Islet of Langerhans (tissue), 1 donor: ENCODE results near the gene MEN1.

Source experiments
- FAIRE-seq: peaks from one replicate; lab custom pipeline; 2011; peaks lifted over from hg19 to GRCh38; lab: Jason Lieb, UNC

Gene MEN1

DNA sequence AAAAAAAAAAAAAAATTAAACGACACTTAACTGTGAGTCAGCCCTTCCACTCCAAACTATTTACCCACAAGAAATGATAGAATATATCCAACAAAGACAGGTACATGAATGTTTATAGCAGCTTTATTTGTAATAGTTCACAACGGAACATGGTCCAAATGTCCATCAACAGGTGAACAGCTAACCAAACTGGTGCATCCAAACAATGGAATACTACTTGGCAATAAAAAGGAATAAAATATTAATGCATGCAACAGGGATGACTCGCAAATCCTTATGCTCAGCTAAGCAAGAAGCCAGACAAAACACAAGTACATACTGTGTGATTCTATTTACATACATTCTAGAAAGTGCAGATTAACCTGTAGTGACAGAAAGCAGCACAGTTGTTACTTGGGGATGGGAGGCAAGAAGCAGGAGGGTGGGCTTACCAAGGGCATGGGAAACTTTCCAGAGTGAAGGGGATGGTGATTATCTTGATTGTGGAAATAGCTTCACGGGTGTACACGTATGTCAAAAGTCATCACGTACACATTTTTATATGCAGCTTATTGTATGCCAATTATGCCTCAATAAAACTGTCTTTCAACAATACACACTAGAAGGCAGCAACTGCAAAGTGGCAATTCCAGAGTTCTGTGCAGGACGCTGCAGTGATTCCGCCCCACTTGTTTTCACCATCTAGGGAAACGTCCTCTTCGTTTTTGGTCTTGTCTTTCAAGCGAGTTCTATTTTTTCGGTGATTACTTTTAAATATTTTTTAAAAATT lies 25.4 kb downstream of the MEN1 start:
- FAIRE-seq, result no peak

DNA sequence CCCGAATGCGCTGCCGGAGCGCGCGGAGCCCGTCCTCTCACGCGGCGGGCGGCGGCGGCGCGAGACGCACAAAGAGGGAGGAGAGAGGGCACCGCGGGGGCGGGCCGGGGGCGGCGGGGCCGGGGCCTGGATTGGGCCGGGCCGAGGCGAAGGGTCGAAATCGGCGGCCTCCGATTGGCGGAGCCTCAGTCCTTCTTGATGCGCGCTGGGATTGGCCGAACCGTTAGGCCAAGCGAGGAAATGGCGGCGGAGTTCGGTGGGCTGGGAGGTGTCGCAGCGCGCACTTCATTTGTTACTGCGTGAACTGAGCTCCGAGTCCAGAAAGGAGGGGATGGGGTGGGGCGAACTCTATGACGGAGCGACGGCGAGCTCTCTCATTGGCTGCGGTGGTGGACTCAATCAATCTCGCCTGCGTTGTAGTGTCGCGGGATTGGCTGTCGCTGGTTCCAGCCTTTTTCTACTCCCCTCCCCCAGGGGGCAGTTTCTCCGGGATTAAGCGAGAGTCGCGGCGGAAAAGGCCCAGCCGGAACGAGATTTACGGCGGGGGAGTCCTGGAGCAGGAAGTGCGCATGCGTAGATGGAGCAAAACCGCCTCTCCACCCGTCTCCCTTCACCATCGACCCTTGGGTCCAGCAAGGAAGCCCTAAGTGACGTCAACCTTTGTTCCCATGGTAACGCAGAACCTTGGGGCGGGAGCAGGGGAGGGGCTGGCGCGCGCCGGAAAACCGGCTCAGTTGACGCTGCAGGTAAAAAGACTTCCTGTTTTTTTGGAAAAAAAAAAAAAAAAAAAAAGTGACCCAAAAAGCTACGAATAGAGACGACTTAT lies 31.7 kb downstream of the MEN1 start, which contains the start of gene SF1:
TSS of gene SF1 (minus strand) at position 70 of the 826 bp plus-strand sequence. CDS start 150 bp downstream, outside the sequence.
- FAIRE-seq, result peak; percentile 92

DNA sequence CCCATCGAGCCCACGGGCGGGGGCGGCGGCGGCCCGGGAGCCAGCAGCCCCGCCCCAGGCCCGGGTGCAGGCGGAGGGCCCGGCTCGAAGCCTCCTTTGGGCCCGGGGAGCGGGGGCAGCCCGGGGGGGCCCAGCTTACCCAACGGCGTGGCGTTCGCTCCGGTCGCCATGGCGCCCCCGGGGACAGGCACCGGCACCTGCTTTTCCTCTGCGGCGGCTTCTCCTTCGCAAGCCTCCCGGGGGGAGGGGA lies 32.2 kb downstream of the MEN1 start:
- FAIRE-seq, result no peak

DNA sequence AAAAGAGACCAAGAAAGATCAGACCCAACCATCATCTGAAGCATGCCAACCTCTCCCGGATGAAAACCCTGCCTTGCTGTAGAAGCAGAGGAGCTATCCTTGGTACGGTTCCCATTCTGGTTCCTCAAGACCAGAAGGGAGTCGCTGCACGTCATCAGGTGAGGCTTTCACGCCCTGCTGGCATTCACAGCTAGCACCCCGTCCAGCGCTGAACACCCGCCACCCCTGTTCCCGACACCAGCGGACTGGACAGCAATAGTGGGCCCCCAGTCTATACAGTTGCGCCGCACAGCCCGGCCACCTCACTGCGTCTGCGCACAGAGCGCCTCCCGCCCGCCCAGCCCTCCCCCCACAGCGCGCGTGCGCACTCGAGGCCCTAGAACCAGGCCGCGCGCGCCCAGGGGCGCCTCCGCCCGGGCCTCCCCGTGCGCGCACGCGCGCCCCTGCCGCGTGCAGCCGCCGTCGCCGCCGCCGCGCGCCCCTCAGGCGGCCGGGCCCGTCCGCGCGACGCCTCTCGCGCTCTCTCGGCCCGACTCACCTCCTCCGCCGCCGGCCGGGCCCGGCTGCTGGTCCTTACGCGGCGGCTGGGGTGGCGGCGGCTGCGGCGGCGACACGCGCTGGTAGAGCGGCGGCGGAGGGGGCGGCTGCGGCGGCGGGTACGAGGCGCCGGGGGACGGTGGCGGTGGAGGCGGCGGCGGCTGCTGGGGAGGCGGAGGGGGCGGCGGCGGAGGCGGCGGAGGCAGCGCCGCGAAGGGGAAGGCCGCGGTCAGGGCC lies 32.7 kb downstream of the MEN1 start:
- no peak for FAIRE-seq

DNA sequence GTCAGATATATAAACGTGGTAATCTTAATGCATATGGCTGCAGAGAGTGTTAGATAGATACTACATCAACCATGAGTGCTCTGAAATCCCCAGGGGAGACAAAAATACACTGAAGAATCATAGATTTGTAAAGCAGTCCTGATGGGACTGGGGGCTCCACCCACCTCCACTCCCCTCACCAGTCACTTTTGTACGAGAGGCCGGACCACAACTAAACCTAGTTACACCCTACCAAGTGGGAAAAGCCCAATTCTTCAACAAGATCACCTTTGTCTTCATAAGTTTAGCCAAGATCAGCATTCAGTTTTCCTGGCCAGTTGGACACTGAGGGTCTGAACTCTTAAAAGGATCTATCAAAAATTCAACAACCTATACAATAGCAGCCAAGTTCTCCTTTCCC lies 33.5 kb downstream of the MEN1 start:
- FAIRE-seq, result no peak

DNA sequence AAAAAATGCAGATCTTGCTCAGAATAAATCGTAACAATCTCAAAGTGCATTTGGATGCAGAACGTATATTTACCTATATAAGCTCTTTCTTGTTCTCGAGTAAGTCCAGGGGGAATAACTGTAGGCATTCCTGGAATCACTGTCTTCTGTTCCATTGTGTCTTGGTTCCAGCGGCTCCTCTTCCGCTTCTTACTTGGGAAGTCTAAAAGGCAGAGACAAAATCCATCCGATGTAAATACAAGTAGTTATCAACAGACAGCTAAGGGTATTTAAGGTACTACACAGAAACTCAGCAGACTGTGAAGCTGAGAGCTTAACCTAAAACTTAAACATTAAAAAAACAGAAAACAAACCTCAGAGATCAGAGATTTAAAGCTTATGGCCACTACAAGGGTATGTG lies 33.9 kb downstream of the MEN1 start:
- no peak for FAIRE-seq

DNA sequence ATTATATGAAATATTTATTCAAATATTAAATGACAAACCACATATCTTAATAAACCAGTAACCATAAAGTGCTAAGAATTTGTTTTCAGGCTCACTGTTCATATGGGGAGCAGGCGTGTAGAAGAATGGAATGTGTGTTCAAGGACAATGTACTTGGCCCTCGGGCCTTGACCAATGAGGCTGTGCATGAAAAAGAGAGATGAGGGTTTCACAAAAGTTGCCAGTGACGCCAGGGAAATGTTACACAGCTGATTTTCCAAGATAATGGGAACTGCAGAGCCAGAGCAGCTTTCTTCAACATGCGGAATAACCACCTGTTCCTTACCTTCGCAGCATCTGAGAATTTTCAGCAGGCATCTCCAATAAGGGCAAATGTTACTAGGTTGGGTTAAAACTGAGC lies 36.2 kb downstream of the MEN1 start:
- FAIRE-seq, result no peak

DNA sequence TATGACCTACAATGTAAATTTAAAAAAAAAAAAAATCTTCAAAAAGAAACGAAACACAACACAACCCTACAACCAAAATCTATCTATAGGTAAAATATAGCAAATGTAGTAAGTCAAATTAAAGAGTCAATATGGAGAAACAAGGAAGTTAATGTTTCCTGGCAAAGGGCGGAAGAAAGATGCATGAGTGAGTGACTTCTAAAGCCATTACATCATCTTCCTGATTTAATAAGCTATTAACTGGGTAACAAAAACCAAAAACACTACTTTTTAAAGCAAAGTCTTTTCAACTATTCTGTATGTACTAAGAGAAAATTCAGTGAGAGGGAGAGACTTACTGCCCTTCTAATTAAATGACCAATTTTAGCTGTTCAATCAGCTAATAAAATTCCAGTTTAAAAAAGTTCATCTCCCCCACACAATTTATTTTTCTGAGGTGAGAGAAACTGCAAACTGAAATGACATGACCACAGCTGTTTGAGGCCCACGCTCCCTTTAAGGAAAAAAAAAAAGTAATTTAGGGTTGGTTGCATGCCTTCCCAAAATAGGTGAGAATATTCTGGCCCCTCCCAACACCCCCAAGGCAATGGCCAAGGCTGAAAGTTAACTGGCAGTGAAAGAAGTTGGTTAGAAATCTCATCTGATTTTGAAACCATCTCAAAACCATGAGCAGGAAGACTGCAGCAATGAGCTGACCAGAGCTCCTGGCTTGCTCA lies 37.9 kb downstream of the MEN1 start:
- no peak for FAIRE-seq

DNA sequence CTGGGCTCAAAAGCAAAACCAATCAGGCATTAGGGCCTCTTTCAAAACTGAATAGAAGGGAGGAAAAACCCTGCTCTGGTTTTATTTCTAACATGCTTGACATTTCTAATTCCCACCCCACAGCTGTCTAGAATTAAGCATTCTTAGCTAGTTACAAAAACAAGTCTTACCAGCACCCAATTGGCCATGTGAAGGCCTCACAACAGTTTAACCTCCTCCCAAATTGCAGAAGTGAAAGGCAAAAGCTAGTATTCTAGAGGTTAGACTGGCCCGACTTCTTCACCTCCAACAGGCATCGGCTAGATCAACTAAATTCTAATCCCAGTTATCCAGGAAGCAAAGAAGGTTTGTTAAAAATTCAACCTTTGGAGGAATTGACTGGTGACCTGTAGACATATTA lies 38.5 kb downstream of the MEN1 start:
- FAIRE-seq, result no peak

DNA sequence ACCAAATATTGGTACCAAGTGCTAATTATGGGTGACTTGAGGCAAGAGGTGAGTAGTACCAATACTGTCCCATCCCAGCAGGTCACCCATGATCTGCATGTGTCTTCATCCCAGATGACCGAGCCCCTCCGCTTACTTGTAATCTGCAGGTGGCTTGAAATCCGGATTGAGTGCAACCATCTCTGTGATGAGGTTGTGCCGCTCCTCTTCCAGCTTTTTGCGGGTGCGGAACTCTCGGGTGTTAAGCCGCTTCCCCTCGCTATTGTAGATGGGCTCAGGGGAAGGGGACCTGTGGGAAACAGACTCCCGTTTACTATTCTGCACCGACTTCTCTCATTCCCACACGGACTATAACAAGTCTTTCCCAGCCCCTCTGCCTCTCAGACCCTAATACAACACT lies 40.2 kb downstream of the MEN1 start:
- FAIRE-seq, result no peak

DNA sequence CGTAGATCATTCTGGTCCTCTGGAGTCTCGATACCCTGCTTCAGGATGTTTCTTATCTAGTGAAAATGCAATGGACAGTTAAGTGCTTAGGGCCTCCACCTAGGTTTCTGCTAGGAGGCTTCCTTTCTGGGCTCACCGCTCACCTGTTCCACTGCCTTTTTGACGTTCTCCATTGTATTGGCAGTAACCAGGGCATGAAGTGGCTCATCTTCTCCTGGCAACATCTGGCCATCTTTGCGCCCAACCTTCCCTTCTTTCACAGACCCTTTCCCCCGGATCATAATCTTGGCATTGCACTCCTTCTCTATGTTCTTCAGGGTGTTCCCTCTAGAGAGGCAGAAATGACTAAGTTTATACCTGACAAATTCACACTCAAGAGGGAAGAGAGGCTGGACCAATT lies 41.1 kb downstream of the MEN1 start:
- FAIRE-seq, result no peak

DNA sequence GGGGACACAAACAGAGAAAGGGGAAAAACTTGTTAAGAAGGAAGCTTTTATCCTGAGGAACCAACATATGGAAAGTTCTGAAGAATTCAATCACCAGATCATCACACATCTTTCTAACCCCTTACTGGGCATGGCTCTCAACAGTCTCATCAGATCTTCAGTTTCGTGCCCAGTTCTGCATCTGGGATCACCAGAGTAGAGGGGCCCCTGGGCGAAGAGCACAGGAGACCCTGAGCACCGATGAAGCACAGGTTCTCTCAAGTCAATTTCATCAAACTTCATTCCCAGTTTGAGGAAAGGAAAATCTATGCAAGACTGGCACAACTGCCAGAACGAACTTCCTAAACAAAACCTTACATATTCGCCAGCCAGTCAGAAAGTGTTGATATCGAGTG lies 42.1 kb downstream of the MEN1 start:
- no peak for FAIRE-seq

DNA sequence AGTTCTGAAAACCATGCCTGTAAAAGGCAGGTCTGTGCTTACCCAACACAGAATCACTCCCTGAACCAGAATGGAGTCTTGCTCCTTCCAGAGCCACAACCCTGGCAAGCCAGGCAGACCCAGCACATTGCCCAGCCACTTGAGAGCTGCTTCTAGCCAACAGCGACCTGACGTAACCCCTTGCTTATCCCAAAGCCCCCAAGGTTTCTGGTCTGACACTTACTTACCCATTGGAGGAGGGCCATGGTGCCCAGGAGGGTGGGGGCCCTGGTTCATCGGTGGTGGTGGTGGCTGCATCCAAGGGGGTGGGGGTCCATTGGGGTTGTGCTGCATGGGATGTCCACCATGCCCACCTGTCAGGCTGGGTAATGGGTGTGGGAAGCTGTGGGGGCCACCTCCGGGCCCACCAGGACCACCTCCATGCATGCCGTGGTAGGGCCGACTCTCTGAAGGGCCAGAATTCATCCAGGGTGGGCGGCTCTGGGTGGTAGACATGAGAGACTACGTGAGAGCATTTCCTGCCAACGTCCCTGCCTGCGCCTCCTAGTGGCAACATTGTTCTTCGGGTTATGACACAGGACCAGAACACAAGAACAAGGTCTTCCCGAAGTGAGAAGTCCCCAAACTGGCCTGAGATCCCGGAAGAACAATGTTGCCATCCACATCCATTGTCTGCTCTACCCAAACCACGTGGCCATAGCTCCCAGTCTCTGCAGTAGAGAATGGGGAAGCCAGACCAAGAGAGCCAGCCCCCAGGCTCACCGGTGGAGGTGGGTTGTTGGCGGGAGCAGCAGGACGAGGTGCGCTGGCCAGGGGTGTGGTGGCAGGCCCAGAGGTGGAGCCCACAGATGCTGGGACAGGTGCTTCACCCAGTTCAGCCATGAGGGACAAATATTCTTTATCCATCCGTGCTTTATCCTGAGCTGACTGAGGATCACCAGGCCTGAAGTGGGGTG lies 42.7 kb downstream of the MEN1 start:
- no peak for FAIRE-seq

DNA sequence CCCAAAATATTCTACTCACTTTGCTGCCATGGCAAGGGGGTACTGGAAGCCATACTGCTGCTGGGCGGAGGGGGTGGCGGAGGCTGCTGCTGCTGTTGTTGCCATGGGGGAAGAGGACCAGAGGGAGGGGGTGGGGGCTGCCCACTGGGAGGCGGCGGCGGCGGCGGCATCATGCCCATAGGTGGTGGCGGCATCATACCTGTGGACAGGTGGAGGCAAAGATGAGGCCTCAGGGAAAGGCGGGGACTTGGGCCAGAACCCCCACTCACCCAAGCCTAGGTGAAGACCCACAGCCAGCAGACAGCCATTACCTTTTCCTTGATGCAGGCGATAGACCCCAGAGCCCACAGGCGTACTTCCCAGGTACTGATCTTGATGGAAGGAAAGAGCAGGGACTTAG lies 43.5 kb downstream of the MEN1 start:
- FAIRE-seq, result no peak

DNA sequence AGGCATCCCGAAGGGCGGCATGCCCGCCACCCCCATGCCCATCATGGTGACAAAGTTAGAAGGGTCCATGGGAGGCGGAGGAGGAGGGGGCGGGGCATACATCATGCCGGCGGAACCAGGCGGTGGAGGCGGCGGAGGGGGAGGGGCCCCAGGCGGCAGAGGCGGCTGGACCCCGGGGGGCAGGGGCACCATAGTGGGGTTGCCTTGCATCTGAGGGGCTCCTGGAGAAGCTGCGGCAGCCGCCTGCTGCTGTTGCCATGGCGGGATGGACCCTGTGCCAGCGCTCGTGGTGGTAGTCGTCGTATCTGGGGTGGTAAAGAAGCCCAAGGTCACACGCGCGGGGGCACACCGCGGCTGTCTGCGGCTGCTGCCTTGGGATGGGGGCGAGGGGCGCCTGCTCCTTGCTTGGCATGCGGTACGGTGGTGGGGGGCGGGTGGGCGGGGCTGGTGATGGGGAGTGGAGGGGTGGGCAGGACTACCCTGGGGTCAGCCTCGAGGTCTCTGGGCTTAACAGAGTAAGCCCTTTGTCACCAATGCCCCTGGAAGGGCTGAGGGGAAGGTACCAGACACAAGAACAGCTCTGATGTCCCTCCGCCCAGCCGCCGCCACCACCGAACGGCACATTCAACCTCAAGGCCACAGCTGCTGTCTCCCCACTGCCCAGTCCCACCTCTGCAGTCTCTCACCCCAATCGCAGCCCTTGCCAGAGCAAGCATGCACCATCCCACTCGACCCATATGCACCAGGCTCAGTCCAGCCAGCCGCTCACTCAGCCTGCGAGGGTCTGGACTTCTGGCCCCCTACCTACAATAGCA lies 44.3 kb downstream of the MEN1 start:
- no peak for FAIRE-seq

DNA sequence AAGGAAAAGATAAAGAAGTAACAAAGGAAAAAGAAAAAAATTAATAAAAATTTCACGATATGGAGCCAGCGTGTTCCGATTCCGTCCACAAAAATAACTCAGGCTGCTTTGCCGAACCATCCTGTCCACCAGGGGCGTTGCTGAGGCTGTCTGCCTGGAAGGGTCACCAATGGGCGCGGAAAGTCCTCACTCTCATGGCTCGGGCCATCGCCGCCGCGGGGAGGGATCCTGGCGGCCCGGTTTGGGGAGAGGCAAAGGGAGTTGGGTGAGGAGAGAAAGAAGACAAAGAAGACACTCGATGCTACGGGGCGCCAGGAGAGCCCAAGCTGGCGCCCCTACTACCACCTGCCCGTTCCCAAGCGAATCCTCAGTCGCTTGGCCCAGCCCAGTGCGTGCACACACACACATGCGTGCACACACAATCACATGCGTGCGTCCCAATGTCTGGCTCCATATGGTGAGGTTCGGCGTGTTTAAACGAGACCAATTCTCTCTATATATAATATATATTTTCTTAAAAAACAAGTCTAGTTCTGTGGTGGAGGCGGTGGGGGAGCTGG lies 45.0 kb downstream of the MEN1 start:
- no peak for FAIRE-seq

DNA sequence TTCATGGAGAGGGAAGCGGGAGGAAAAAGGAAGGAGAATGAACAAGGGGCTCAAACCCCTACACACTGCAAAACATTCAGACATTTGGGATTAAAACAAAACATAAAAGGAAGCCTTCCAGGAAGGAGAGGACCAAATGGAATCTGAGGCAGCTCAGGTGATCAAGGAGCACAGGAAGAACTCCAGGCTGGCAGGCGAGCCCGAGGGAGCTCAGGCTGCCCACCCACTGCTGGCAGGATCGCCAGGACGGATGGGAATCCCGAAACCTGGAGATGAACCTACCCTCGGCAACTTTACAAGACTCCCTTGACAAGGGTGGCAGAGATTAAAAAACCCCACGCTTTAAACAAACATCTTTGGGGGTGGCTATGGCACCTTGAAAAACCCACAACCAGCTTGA lies 45.6 kb downstream of the MEN1 start:
- FAIRE-seq, result no peak

DNA sequence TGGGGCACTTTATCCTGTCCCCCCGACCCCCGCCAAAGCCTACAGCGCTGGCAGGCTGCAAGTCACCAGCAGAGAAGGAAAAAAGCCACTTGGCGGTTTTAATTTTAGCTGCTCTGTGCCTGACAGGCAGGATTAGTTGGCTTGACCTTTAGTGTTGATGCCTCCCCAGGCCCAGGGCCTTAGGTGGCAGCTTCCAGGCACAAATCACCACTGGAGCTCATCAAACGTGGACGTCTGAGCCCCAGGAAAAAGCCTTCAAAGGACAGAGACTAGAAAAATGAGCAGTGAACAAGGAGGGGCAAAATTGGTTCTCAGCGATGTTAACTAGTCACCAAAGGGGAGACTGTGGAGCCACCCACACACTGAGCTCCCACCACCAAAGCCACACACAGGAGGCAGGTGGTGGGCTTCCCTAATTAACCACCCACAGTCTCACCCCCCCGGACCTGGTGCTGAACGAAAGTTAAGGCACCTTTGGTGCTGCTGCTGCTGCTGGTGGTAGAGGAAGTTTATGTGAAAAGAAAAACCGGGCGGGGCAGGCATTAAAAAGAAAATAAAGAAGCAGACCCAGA lies 46.2 kb downstream of the MEN1 start:
- FAIRE-seq, result no peak

DNA sequence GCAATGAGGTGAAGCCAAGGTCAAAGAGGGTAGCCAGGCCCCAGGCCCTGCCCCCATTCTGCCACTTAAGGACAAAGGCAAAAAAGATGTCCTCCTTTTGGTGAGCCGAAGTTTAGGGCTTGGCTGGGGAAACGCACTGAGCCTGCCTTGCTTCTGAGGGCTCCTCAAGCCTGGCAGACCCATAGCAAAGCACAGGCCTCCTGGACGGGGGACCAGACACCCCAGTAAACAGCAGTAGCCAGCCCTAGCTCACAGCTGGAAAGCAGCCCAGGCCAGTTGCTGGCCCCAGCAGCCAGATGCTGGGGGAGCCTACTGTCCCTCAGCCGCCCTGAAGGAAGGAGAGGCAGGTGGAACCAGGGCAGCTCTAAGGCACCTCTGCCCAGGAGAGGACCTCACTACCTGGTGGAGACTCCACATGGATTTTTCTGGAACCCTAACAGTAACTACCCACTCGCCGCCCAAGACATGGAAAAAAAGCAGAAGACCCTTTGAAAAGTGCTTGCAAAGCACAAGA lies 46.8 kb downstream of the MEN1 start:
- FAIRE-seq, result no peak
